B cell (primary cell): ENCODE measurements around the gene CREB3L1.

Experiments
- EZH2 ChIP-seq: IDR thresholded peaks from 2 replicates; pipeline ENCODE4 v1.6.1; 2012; ENCODE audit warnings: borderline replicate concordance, low read depth, mild to moderate bottlenecking, moderate library complexity, low read length; ENCODE audit not compliant: insufficient read depth, poor library complexity, severe bottlenecking
- TF ChIP-seq, protein P1 (sequence below): fragments of 200-600 bp; IDR thresholded peaks from one replicate; pipeline ENCODE4 v1.8.0; 2022; ENCODE audit warnings: antibody characterized with exemption, mild to moderate bottlenecking

DNA sequence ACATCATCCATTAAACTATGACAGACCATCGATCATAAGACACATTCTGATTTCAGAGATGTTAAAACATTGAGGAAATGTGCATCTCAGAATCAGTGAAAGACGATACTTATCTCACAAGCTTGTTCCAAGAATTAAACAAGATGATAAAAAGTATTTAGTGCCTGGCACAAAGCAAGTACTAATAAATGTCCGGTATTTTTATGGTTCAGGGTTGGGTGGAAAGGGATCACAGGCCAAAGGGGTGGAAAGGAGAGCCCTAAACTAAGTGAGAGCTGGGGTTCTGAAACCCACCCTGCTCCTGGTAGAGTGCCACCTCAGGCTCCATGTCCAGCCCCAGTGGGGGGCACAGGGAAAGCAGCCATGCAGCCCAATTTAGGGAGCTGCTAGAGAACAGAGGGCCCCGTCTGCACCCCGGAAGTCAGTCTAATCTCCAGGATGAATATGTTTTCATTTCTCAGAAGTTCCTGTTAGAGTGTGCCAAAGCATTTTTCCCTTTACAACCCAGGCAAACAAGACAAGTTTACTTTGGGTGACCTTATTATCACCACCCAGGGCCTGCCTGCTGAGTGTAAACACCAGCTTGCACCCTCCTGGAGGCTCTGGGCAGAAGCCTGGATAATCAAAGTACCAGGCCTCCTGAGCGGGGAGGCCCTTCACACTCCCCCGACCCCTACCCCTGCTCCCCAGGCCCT, 3.8 kb upstream of the CREB3L1 start:
- TF ChIP-seq EZH2 = no peak
- TF ChIP-seq, protein P1, sequence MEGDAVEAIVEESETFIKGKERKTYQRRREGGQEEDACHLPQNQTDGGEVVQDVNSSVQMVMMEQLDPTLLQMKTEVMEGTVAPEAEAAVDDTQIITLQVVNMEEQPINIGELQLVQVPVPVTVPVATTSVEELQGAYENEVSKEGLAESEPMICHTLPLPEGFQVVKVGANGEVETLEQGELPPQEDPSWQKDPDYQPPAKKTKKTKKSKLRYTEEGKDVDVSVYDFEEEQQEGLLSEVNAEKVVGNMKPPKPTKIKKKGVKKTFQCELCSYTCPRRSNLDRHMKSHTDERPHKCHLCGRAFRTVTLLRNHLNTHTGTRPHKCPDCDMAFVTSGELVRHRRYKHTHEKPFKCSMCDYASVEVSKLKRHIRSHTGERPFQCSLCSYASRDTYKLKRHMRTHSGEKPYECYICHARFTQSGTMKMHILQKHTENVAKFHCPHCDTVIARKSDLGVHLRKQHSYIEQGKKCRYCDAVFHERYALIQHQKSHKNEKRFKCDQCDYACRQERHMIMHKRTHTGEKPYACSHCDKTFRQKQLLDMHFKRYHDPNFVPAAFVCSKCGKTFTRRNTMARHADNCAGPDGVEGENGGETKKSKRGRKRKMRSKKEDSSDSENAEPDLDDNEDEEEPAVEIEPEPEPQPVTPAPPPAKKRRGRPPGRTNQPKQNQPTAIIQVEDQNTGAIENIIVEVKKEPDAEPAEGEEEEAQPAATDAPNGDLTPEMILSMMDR = no peak
